PC-3 (cell line): ENCODE results near the gene SYT13. TPM values are rescaled to one million over a fixed set of nuclear protein-coding genes. Genes with fewer than 3 reads are reported as not detected.
"Not testable (repeated sequence)": the region's sequence is repeated elsewhere in the genome, so short reads cannot be mapped to it uniquely, and the experiment has no call there.

Experiments used
- ATAC-seq: fragments of 200-7000 bp; cut with Tn5 transposase; 2 replicates; pipeline ENCODE4 v1.9.1; 2020; ENCODE audit warnings: mild to moderate bottlenecking, moderate library complexity
- BruUV-seq: library from RNA; stranded (reverse); fragments of 400-500 nt; replicated peaks from 2 replicates; lab custom pipeline; 2021; lab: Mats Ljungman, UMichigan
- CTCF ChIA-PET: fragments of 300-600 bp; sonication (Branson Sonifier 250); formaldehyde crosslinking; loops from one replicate; lab custom pipeline; 2022; ENCODE audit warnings: antibody characterized with exemption; lab: Charles Lee
- POLR2A ChIA-PET: fragments of 300-600 bp; sonication (Branson Sonifier 250); formaldehyde crosslinking; loops from one replicate; lab custom pipeline; 2022; ENCODE audit warnings: antibody characterized with exemption; ENCODE audit not compliant: unreplicated experiment; lab: Charles Lee
- DNase-seq: peaks from one replicate; pipeline ENCODE4 v3.0.0-alpha.2; 2015
- H2AFZ ChIP-seq: fragments of 300-600 bp; sonication (generic); 2 replicates; pipeline ENCODE4 v1.6.0; 2016; ENCODE audit warnings: antibody characterized with exemption, low read length
- H3F3A ChIP-seq: fragments of 300-600 bp; sonication (generic); one replicate; pipeline ENCODE4 v1.6.0; 2017; ENCODE audit warnings: antibody characterized with exemption, low read length, control low read depth, mild to moderate bottlenecking; ENCODE audit not compliant: unreplicated experiment
- H3K27ac ChIP-seq: fragments of 300-600 bp; sonication (generic); 2 replicates; pipeline ENCODE4 v1.5.1; 2016; ENCODE audit warnings: mild to moderate bottlenecking, low read length
- H3K27me3 ChIP-seq: fragments of 300-600 bp; sonication (generic); 2 replicates; pipeline ENCODE4 v1.6.1; 2016; ENCODE audit warnings: low read length, mixed read lengths
- H3K36me3 ChIP-seq: fragments of 300-600 bp; sonication (generic); 2 replicates; pipeline ENCODE4 v1.6.1; 2016; ENCODE audit warnings: low read depth, mixed run types, low read length, mixed read lengths
- H3K4me1 ChIP-seq: fragments of 300-600 bp; sonication (generic); 2 replicates; pipeline ENCODE4 v1.5.1; 2016; ENCODE audit warnings: low read length; ENCODE audit not compliant: insufficient read depth
- H3K4me2 ChIP-seq: fragments of 300-600 bp; sonication (generic); 2 replicates; pipeline ENCODE4 v1.6.0; 2016; ENCODE audit warnings: low read length
- H3K4me3 ChIP-seq: fragments of 300-600 bp; sonication (generic); 2 replicates; pipeline ENCODE4 v1.5.1; 2016; ENCODE audit warnings: mild to moderate bottlenecking, low read length, mixed read lengths
- H3K79me2 ChIP-seq: fragments of 300-600 bp; sonication (generic); 2 replicates; pipeline ENCODE4 v1.6.1; 2017; ENCODE audit warnings: low read length, mixed read lengths
- H3K9ac ChIP-seq: fragments of 300-600 bp; sonication (generic); 2 replicates; pipeline ENCODE4 v1.6.0; 2016; ENCODE audit warnings: mild to moderate bottlenecking, low read length
- H3K9me2 ChIP-seq: fragments of 300-600 bp; sonication (generic); replicated peaks from 2 replicates; pipeline ENCODE4 v1.6.1; 2016; ENCODE audit warnings: mixed run types, low read length, mixed read lengths
- H3K9me3 ChIP-seq: fragments of 300-600 bp; sonication (generic); 2 replicates; pipeline ENCODE4 v1.6.1; 2016; ENCODE audit warnings: low read length, mixed read lengths
- H4K20me1 ChIP-seq: fragments of 300-600 bp; sonication (generic); 2 replicates; pipeline ENCODE4 v1.6.1; 2016; ENCODE audit warnings: low read length, mixed read lengths
- EZH2 ChIP-seq: fragments of 300-600 bp; sonication (generic); IDR thresholded peaks from one replicate; pipeline ENCODE4 v1.6.1; 2017; ENCODE audit warnings: antibody characterized with exemption, mild to moderate bottlenecking, low read length; ENCODE audit not compliant: unreplicated experiment
- EZH2phosphoT487 ChIP-seq: fragments of 300-600 bp; sonication (generic); IDR thresholded peaks from 2 replicates; pipeline ENCODE4 v1.6.1; 2018; ENCODE audit warnings: mild to moderate bottlenecking, antibody characterized with exemption, low read length, borderline replicate concordance
- intact Hi-C: fragments of 100-400 bp; cut with micrococcal nuclease; formaldehyde crosslinking; loops from 2 replicates; pipeline ENCODE4 v1.9.0; 2023
- total RNA-seq: library from RNA; depleted of rRNA; stranded (reverse); fragments of >200 nt; gene quantifications from 2 replicates; pipeline ENCODE4 v1.2.3, GENCODE V29; 2014
- TF ChIP-seq, protein P1 (sequence below): fragments of 300-600 bp; sonication (generic); conservative IDR thresholded peaks from 2 replicates; pipeline ENCODE4 v1.5.1; 2017; ENCODE audit warnings: antibody characterized with exemption, low read depth, mild to moderate bottlenecking, low read length

Gene SYT13
- total RNA-seq, 1 experiment from 2014 or later: not detected

DNA sequence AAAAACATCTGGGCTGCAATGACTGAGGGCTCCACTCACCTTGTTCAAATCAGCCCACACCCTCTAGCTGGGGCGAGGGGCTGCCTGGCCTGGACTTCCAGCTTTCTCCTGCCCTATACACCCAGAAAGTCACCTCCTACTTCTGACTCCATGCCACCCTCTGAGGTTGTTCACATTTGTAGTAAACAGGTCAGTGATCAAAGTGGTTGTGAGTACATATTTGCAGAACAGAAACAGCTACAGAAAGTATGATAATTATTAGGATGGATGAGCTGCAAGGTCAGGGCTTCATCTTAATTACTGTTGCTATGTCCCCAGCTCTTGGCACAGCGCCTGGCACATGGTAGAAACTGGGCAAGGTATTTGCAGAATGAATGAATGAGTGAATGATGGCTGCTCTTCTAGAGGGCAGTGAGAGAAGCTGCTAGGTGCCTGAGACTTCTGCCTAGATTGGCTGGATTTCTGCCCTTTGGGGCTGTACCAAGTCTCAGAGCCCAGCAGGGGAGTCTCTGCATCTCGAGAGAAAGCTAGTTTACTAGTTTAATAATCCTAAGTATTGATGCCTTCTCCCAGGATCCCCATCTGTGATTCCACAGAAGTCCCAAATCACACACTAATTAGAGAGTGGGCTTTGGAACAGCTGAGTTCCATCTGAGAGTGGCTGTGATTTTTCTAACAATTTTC, 36.0 kb downstream of the SYT13 start:
- POLR2A ChIA-PET: no interaction called here
- no peak overlapping the region for H3K27ac ChIP-seq

DNA sequence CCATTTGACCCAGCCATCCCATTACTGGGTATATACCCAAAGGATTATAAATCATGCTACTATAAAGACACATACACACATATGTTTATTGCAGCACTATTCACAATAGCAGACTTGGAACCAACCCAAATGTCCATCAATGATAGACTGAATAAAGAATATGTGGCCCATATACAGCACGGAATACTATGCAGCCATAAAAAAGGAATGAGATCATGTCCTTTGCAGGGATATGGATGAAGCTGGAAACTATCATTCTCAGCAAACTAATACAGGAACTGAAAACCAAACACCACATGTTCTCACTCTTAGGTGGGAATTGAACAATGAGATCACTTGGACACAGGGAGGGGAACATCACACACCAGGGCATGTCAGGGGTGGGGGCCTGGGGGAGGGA, 36.8 kb downstream of the SYT13 start:
- H3K4me3 ChIP-seq, CTCF ChIA-PET, H3K36me3 ChIP-seq, POLR2A ChIA-PET, H3K27ac ChIP-seq, H3K79me2 ChIP-seq, H3F3A ChIP-seq, intact Hi-C loops, H3K9ac ChIP-seq, H4K20me1 ChIP-seq, H2AFZ ChIP-seq, DNase-seq, H3K27me3 ChIP-seq, ATAC-seq, H3K4me1 ChIP-seq, H3K4me2 ChIP-seq, H3K9me3 ChIP-seq, H3K9me2 ChIP-seq, BruUV-seq: not testable (repeated sequence)

More for the DNA sequence above, 36.0 kb downstream of the SYT13 start:
- no peaks in the 10 kb centered on the region for H3K79me2 ChIP-seq
- H3K36me3 ChIP-seq: no peaks in the 10 kb centered on the region
- DNase-seq (no peak), ATAC-seq (no peak)
- H2AFZ ChIP-seq: no peak overlapping the region
- no peak overlapping the region for H3K4me3 ChIP-seq
- H3K9ac ChIP-seq: no peak overlapping the region
- H3K4me2 ChIP-seq: no peak overlapping the region
- no peaks in the 10 kb centered on the region for H3K4me1 ChIP-seq
- TF ChIP-seq, protein P1, sequence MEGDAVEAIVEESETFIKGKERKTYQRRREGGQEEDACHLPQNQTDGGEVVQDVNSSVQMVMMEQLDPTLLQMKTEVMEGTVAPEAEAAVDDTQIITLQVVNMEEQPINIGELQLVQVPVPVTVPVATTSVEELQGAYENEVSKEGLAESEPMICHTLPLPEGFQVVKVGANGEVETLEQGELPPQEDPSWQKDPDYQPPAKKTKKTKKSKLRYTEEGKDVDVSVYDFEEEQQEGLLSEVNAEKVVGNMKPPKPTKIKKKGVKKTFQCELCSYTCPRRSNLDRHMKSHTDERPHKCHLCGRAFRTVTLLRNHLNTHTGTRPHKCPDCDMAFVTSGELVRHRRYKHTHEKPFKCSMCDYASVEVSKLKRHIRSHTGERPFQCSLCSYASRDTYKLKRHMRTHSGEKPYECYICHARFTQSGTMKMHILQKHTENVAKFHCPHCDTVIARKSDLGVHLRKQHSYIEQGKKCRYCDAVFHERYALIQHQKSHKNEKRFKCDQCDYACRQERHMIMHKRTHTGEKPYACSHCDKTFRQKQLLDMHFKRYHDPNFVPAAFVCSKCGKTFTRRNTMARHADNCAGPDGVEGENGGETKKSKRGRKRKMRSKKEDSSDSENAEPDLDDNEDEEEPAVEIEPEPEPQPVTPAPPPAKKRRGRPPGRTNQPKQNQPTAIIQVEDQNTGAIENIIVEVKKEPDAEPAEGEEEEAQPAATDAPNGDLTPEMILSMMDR: no peak
- no peak for TF ChIP-seq EZH2
- no peak for TF ChIP-seq EZH2phosphoT487
- no peaks in the 10 kb centered on the region for H3K9me3 ChIP-seq
- no peaks in the 10 kb centered on the region for H3F3A ChIP-seq
- H4K20me1 ChIP-seq: no peaks in the 10 kb centered on the region
- no peaks in the 10 kb centered on the region for H3K9me2 ChIP-seq
- no TSS peak for BruUV-seq
- intact Hi-C loops: loop anchor here (5.0 kb wide), 1 partner anchor 138 kb away; no protein-coding TSS in a partner anchor
- no peaks in the 10 kb centered on the region for H3K27me3 ChIP-seq
- CTCF ChIA-PET: interaction anchor here (0.6 kb wide), 1 partner anchor 139 kb away, joined by 5 read pairs; no protein-coding TSS in a partner anchor

- H3K27ac ChIP-seq: no peak overlapping the region
- CTCF ChIA-PET: no interaction called here
- no TSS peak for BruUV-seq
- H2AFZ ChIP-seq: no peak overlapping the region
- no peaks in the 10 kb centered on the region for H3K79me2 ChIP-seq
- H3K27me3 ChIP-seq: no peaks in the 10 kb centered on the region
- intact Hi-C loops: no loop called here
- H3K4me2 ChIP-seq: no peak overlapping the region
- no peak overlapping the region for H3K9ac ChIP-seq
- H3K9me3 ChIP-seq: no peaks in the 10 kb centered on the region
- no peaks in the 10 kb centered on the region for H4K20me1 ChIP-seq
- TF ChIP-seq, protein P1: no peak
- TF ChIP-seq EZH2: no peak
- H3K4me3 ChIP-seq: no peak overlapping the region
- DNase-seq (no peak), ATAC-seq (no peak)
- H3K4me1 ChIP-seq: no peaks in the 10 kb centered on the region
- no peaks in the 10 kb centered on the region for H3F3A ChIP-seq
- H3K9me2 ChIP-seq: no peaks in the 10 kb centered on the region
- POLR2A ChIA-PET: no interaction called here
- H3K36me3 ChIP-seq: no peaks in the 10 kb centered on the region
These were observed 37.6 kb downstream of the SYT13 start for GRCh38 chr11:45248501-45249011.
